Osteoblast (primary cell): Measurements from ENCODE around the gene ID3. TPM values are rescaled to one million over a fixed set of nuclear protein-coding genes. Genes with fewer than 3 reads are reported as not detected.
"Not testable (repeated sequence)": the region's sequence is repeated elsewhere in the genome, so short reads cannot be mapped to it uniquely, and the experiment has no call there.

Source experiments
- DNase-seq: peaks from one replicate; pipeline ENCODE4 v3.0.0; 2011; ENCODE audit warnings: low spot score, mixed read lengths; ENCODE audit not compliant: insufficient read length; ENCODE audit errors: missing footprints
- H2AFZ ChIP-seq: 2 replicates; pipeline ENCODE4 v1.6.0; 2011; ENCODE audit warnings: mild to moderate bottlenecking, low read length
- H3K27ac ChIP-seq: 2 replicates; pipeline ENCODE4 v1.5.1; 2011; ENCODE audit warnings: mild to moderate bottlenecking, low read depth, low read length, moderate library complexity
- H3K27me3 ChIP-seq: 2 replicates; pipeline ENCODE4 v1.6.0; 2012; ENCODE audit warnings: mild to moderate bottlenecking, control low read depth, inconsistent platforms, low read length, moderate library complexity; ENCODE audit not compliant: insufficient read depth
- H3K36me3 ChIP-seq: 2 replicates; pipeline ENCODE4 v1.5.1; 2011; ENCODE audit warnings: mild to moderate bottlenecking, low read length, control low read depth, moderate library complexity; ENCODE audit not compliant: insufficient read depth
- H3K4me1 ChIP-seq: 2 replicates; pipeline ENCODE4 v1.5.1; 2011; ENCODE audit warnings: mild to moderate bottlenecking, low read length, control low read depth, moderate library complexity; ENCODE audit not compliant: insufficient read depth
- H3K4me2 ChIP-seq: 2 replicates; pipeline ENCODE4 v1.6.0; 2011; ENCODE audit warnings: mild to moderate bottlenecking, low read length; ENCODE audit not compliant: insufficient read depth
- H3K4me3 ChIP-seq: fragments of 200-600 bp; sonication (generic); 3 replicates; pipeline ENCODE4 v1.5.1; 2012; ENCODE audit warnings: mild to moderate bottlenecking, low read length, inconsistent platforms; ENCODE audit not compliant: insufficient read depth
- H3K79me2 ChIP-seq: 2 replicates; pipeline ENCODE4 v1.6.0; 2012; ENCODE audit warnings: mild to moderate bottlenecking, low read length, control low read depth, inconsistent platforms; ENCODE audit not compliant: insufficient read depth
- H3K9me3 ChIP-seq: 2 replicates; pipeline ENCODE4 v1.5.1; 2011; ENCODE audit warnings: low read depth, low read length, control low read depth
- H4K20me1 ChIP-seq: 2 replicates; pipeline ENCODE4 v1.6.0; 2012; ENCODE audit warnings: mild to moderate bottlenecking, low read length, control low read depth; ENCODE audit not compliant: insufficient read depth
- CTCF ChIP-seq: IDR thresholded peaks from 2 replicates; pipeline ENCODE4 v1.5.1; 2011; ENCODE audit warnings: mild to moderate bottlenecking, low read depth, low read length, moderate library complexity; ENCODE audit errors: extremely low read depth
- total RNA-seq: library from RNA; depleted of rRNA; stranded (reverse); fragments of >200 nt; gene quantifications from 2 replicates; pipeline ENCODE4 v1.2.3, GENCODE V29; 2012

Gene ID3
- total RNA-seq, 1 donor: 240 TPM

- H3K4me3 ChIP-seq: no peak overlapping the region
These were observed 13.4 kb downstream of the ID3 start for GRCh38 chr1:23545851-23546250.

GRCh38 chr1:23544444-23545389, 14.6 kb downstream of the ID3 start:
- no peaks in the 10 kb centered on the region for H4K20me1 ChIP-seq
- H3K4me1 ChIP-seq: peaks cover 8% of the 10 kb centered on the region
- H3K79me2 ChIP-seq: no peaks in the 10 kb centered on the region
- peak; percentile 94 for TF ChIP-seq CTCF
- no peak overlapping the region for H3K4me3 ChIP-seq
- no peak overlapping the region for H2AFZ ChIP-seq
- H3K36me3 ChIP-seq: no peaks in the 10 kb centered on the region
- DNase-seq: peak; percentile 83
- H3K27ac ChIP-seq: no peak overlapping the region
- no peaks in the 10 kb centered on the region for H3K27me3 ChIP-seq
- H3K9me3 ChIP-seq: no peaks in the 10 kb centered on the region
- no peak overlapping the region for H3K4me2 ChIP-seq

More at GRCh38 chr1:23545851-23546250, 13.4 kb downstream of the ID3 start:
- Histone ChIP-seq H3K4me1 (peaks cover 8% of the 10 kb centered on the region), H2AFZ (no peak overlapping the region), H3K27me3 (no peaks in the 10 kb centered on the region), H3K27ac (no peak overlapping the region), H3K4me2 (no peak overlapping the region), H3K9me3 (no peaks in the 10 kb centered on the region), H3K79me2 (no peaks in the 10 kb centered on the region), H3K36me3 (no peaks in the 10 kb centered on the region), H4K20me1 (no peaks in the 10 kb centered on the region)
- no peak for TF ChIP-seq CTCF
- no peak for DNase-seq

- Histone ChIP-seq H3K27me3 (no peaks in the 10 kb centered on the region), H3K4me3 (no peak overlapping the region), H3K79me2 (no peaks in the 10 kb centered on the region), H3K36me3 (no peaks in the 10 kb centered on the region), H3K27ac (no peak overlapping the region), H2AFZ (no peak overlapping the region), H3K4me2 (no peak overlapping the region), H3K4me1 (peaks cover 8% of the 10 kb centered on the region), H4K20me1 (no peaks in the 10 kb centered on the region), H3K9me3 (no peaks in the 10 kb centered on the region)
- DNase-seq: no peak
- no peak for TF ChIP-seq CTCF
These were observed 15.4 kb downstream of the ID3 start for GRCh38 chr1:23543707-23544443.

- not testable (repeated sequence) for H4K20me1 ChIP-seq, H3K4me2 ChIP-seq, H3K9me3 ChIP-seq, DNase-seq, H3K36me3 ChIP-seq, H3K27ac ChIP-seq, H3K79me2 ChIP-seq, H3K4me1 ChIP-seq, H2AFZ ChIP-seq, H3K4me3 ChIP-seq, H3K27me3 ChIP-seq
These were observed 16.4 kb downstream of the ID3 start for GRCh38 chr1:23542940-23543339.
